Ovary (tissue), 3 donors: ENCODE measurements around the gene ENKUR.

Experiments
- EP300 ChIP-seq: sonication (generic); formaldehyde crosslinking; IDR thresholded peaks from one replicate; pipeline ENCODE4 v1.6.1; 2017; ENCODE audit warnings: antibody characterized with exemption
- POLR2A ChIP-seq: fragments of 450-650 bp; IDR thresholded peaks from one replicate; pipeline ENCODE4 v1.6.1; 2017; ENCODE audit warnings: antibody characterized with exemption, mild to moderate bottlenecking, moderate library complexity
- TF ChIP-seq, protein P1 (sequence below), 3 donors: fragments of 450-650 bp in 2 of 3; fragments of 200-600 bp in 1 of 3; IDR thresholded peaks; one replicate each; pipeline versions ENCODE4 v1.5.1 to v1.8.0; 2016 to 2022; ENCODE audit warnings: antibody characterized with exemption in 3 of 3, mild to moderate bottlenecking in 1 of 3
- donor health status: DM: no; HTN: no; CAD: no.

DNA sequence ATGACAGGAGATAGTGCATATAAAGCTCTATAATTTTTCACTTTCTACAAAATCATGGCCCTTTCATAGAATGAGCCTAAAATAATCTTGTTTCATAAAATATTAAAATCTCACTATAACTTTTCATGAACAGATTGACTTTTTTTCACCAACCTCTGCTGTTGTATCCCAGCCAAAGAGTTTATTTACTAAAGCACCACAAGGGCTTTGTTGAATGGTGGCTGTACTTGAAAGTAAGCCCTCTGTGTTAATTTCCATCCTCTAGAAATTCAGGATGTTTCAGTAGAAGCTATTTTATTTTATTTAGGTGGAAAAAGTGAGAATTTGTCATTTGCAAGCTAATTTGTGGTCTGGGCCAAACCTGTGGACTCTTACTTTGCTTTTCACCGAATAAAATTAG is 30.7 kb upstream of the ENKUR start:
- TF ChIP-seq, protein P1, sequence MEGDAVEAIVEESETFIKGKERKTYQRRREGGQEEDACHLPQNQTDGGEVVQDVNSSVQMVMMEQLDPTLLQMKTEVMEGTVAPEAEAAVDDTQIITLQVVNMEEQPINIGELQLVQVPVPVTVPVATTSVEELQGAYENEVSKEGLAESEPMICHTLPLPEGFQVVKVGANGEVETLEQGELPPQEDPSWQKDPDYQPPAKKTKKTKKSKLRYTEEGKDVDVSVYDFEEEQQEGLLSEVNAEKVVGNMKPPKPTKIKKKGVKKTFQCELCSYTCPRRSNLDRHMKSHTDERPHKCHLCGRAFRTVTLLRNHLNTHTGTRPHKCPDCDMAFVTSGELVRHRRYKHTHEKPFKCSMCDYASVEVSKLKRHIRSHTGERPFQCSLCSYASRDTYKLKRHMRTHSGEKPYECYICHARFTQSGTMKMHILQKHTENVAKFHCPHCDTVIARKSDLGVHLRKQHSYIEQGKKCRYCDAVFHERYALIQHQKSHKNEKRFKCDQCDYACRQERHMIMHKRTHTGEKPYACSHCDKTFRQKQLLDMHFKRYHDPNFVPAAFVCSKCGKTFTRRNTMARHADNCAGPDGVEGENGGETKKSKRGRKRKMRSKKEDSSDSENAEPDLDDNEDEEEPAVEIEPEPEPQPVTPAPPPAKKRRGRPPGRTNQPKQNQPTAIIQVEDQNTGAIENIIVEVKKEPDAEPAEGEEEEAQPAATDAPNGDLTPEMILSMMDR (IDR thresholded peaks at IDR 0.05): no peak
- TF ChIP-seq POLR2A: no peak
- TF ChIP-seq EP300: no peak
